HG03025 (cell line): ENCODE measurements around the gene PRSS8.
"Not testable (repeated sequence)": the region's sequence is repeated elsewhere in the genome, so short reads cannot be mapped to it uniquely, and the experiment has no call there.

Source experiments
- ATAC-seq: cut with Tn5 transposase; IDR thresholded peaks from one replicate; pipeline ENCODE4 v1.9.1; 2021; ENCODE audit warnings: mild to moderate bottlenecking, moderate library complexity; ENCODE audit not compliant: unreplicated experiment, low FRiP score

The PRSS8 gene

GRCh38 chr16:31135535-31136286, at the start of gene PRSS8:
PRSS8 (minus strand) TSS chr16:31135727; CDS start chr16:31135498, 229 bp downstream.
- ATAC-seq: no peak

- ATAC-seq: no peak
Measured at GRCh38 chr16:31184888-31185287, 49.4 kb upstream of the PRSS8 start.

GRCh38 chr16:31183432-31184428, 48.2 kb upstream of the PRSS8 start:
- no peak for ATAC-seq

- no peak for ATAC-seq
Measured at GRCh38 chr16:31182391-31182790, 46.9 kb upstream of the PRSS8 start.

GRCh38 chr16:31181102-31181830, 45.7 kb upstream of the PRSS8 start:
- ATAC-seq: no peak

GRCh38 chr16:31179747-31180459, 44.4 kb upstream of the PRSS8 start, which contains the start of gene FUS:
FUS (plus strand) TSS chr16:31180139; CDS start chr16:31180215, 76 bp downstream.
- ATAC-seq: peak; percentile 58

- no peak for ATAC-seq
Measured at GRCh38 chr16:31179219-31179746, 43.8 kb upstream of the PRSS8 start.

- no peak for ATAC-seq
Measured at GRCh38 chr16:31177136-31177535, 41.6 kb upstream of the PRSS8 start.

GRCh38 chr16:31170048-31170447, 34.5 kb upstream of the PRSS8 start:
- not testable (repeated sequence) for ATAC-seq

GRCh38 chr16:31168848-31169247, 33.3 kb upstream of the PRSS8 start:
- ATAC-seq: no peak

- ATAC-seq: no peak
Measured at GRCh38 chr16:31167315-31167714, 31.8 kb upstream of the PRSS8 start.

GRCh38 chr16:31157136-31157535, 21.6 kb upstream of the PRSS8 start:
- ATAC-seq: no peak

GRCh38 chr16:31150976-31151375, 15.4 kb upstream of the PRSS8 start:
- not testable (repeated sequence) for ATAC-seq

- ATAC-seq: no peak
Measured at GRCh38 chr16:31149894-31150890, 14.7 kb upstream of the PRSS8 start, which contains the start of gene PRSS36. PRSS36 (minus strand) TSS chr16:31150066; CDS start chr16:31150035, 31 bp downstream.

GRCh38 chr16:31149332-31149731, 13.8 kb upstream of the PRSS8 start:
- ATAC-seq: no peak

GRCh38 chr16:31148896-31149295, 13.4 kb upstream of the PRSS8 start:
- ATAC-seq: no peak

GRCh38 chr16:31148281-31148728, 12.8 kb upstream of the PRSS8 start:
- ATAC-seq: no peak

- no peak for ATAC-seq
Measured at GRCh38 chr16:31147574-31147973, 12.0 kb upstream of the PRSS8 start.
